MCF 10A (cell line): ENCODE measurements around the gene SMYD1. TPM values are rescaled to one million over a fixed set of nuclear protein-coding genes. Genes with fewer than 3 reads are reported as not detected.

ENCODE experiments used
- BruUV-seq: library from RNA; stranded (reverse); fragments of 400-500 nt; replicated peaks from 2 replicates; lab custom pipeline; 2021; lab: Mats Ljungman, UMichigan
- CTCF ChIA-PET: fragments of 300-600 bp; sonication (Branson Sonifier 250); formaldehyde crosslinking; extraction: SDS; loops from one replicate; lab custom pipeline; 2021; ENCODE audit warnings: antibody characterized with exemption, inconsistent platforms; lab: Yijun Ruan, JAX
- POLR2A ChIA-PET: fragments of 300-600, 350-650 bp; sonication (Branson Sonifier 250); formaldehyde crosslinking; extraction: SDS; loops from one replicate; lab custom pipeline; 2020; ENCODE audit warnings: antibody characterized with exemption, inconsistent platforms; lab: Yijun Ruan, JAX
- DNase-seq: peaks from one replicate; pipeline ENCODE4 v3.0.0-alpha.2; 2018; ENCODE audit not compliant: unreplicated experiment
- H3K27ac Mint-ChIP-seq: one replicate; pipeline ENCODE4 v1.8.0; 2022; ENCODE audit warnings: mild to moderate bottlenecking, low read depth, mixed read lengths; ENCODE audit not compliant: unreplicated experiment
- H3K27me3 Mint-ChIP-seq: one replicate; pipeline ENCODE4 v1.8.0; 2022; ENCODE audit warnings: mixed read lengths; ENCODE audit not compliant: insufficient read depth, unreplicated experiment
- H3K36me3 Mint-ChIP-seq: one replicate; pipeline ENCODE4 v1.8.0; 2022; ENCODE audit warnings: mild to moderate bottlenecking, moderate library complexity, mixed read lengths; ENCODE audit not compliant: insufficient read depth, unreplicated experiment
- H3K4me1 Mint-ChIP-seq: one replicate; pipeline ENCODE4 v1.8.0; 2022; ENCODE audit warnings: mixed read lengths; ENCODE audit not compliant: insufficient read depth, unreplicated experiment
- H3K4me3 Mint-ChIP-seq: one replicate; pipeline ENCODE4 v1.8.0; 2022; ENCODE audit warnings: mild to moderate bottlenecking, moderate library complexity, mixed read lengths; ENCODE audit not compliant: unreplicated experiment
- H3K9me3 Mint-ChIP-seq: one replicate; pipeline ENCODE4 v1.8.0; 2022; ENCODE audit warnings: mixed read lengths; ENCODE audit not compliant: unreplicated experiment
- CTCF ChIP-seq: fragments of 200-600 bp; IDR thresholded peaks from one replicate; pipeline ENCODE4 v1.8.0; 2022; ENCODE audit warnings: antibody characterized with exemption, mild to moderate bottlenecking; ENCODE audit not compliant: unreplicated experiment
- intact Hi-C: fragments of 100-400 bp; cut with micrococcal nuclease; formaldehyde crosslinking; loops from 2 replicates; pipeline ENCODE4 v1.14.1; 2022
- total RNA-seq: library from RNA; stranded (reverse); gene quantifications from 2 replicates; pipeline ENCODE4 v1.2.3, GENCODE V29; 2022

SMYD1 gene
- total RNA-seq, 1 experiment from 2014 or later: not detected

GRCh38 chr2:88114889-88115288 lies 47.3 kb downstream of the SMYD1 start:
- no peak for DNase-seq
- H3K9me3 Mint-ChIP-seq: no peaks in the 10 kb centered on the region
- ChIA-PET CTCF (interaction anchor here (0.9 to 2.1 kb wide), 2 partner anchors 22 to 55 kb away, joined by 4 to 5 read pairs; no protein-coding TSS in a partner anchor), POLR2A (no interaction called here)
- peaks cover 28% of the 10 kb centered on the region for H3K27me3 Mint-ChIP-seq
- H3K27ac Mint-ChIP-seq: no peak overlapping the region
- BruUV-seq: no TSS peak
- intact Hi-C loops: no loop called here
- H3K36me3 Mint-ChIP-seq: no peaks in the 10 kb centered on the region
- no peak overlapping the region for H3K4me3 Mint-ChIP-seq
- TF ChIP-seq CTCF: no peak
- no peaks in the 10 kb centered on the region for H3K4me1 Mint-ChIP-seq

- ChIA-PET CTCF (interaction anchor here (2.1 kb wide), 1 partner anchor 21 kb away, joined by 5 read pairs; no protein-coding TSS in a partner anchor), POLR2A (no interaction called here)
- no peak for DNase-seq
- Mint-ChIP-seq H3K27ac (no peak overlapping the region), H3K4me1 (no peaks in the 10 kb centered on the region), H3K27me3 (peaks cover 28% of the 10 kb centered on the region), H3K36me3 (no peaks in the 10 kb centered on the region), H3K9me3 (no peaks in the 10 kb centered on the region), H3K4me3 (no peak overlapping the region)
- BruUV-seq: no TSS peak
- TF ChIP-seq CTCF: no peak
- intact Hi-C loops: no loop called here
These were observed 48.3 kb downstream of the SMYD1 start for GRCh38 chr2:88115825-88116518.

- ChIA-PET CTCF (interaction anchor here (0.6 to 2.1 kb wide), 3 partner anchors 20 to 818 kb away, joined by 3 to 5 read pairs (median 4); no protein-coding TSS in a partner anchor), POLR2A (no interaction called here)
- no TSS peak for BruUV-seq
- H3K36me3 Mint-ChIP-seq: no peaks in the 10 kb centered on the region
- H3K27ac Mint-ChIP-seq: no peak overlapping the region
- no peaks in the 10 kb centered on the region for H3K4me1 Mint-ChIP-seq
- no peaks in the 10 kb centered on the region for H3K9me3 Mint-ChIP-seq
- no peak for TF ChIP-seq CTCF
- intact Hi-C loops: no loop called here
- H3K4me3 Mint-ChIP-seq: no peak overlapping the region
- no peak for DNase-seq
- H3K27me3 Mint-ChIP-seq: peaks cover 37% of the 10 kb centered on the region
These were observed 49.2 kb downstream of the SMYD1 start for GRCh38 chr2:88116669-88117432.

- H3K9me3 Mint-ChIP-seq: no peaks in the 10 kb centered on the region
- ChIA-PET POLR2A (no interaction called here), CTCF (interaction anchor here (1.1 kb wide), 1 partner anchor 58 kb away, joined by 4 read pairs; no protein-coding TSS in a partner anchor)
- no peak for DNase-seq
- no TSS peak for BruUV-seq
- no peak overlapping the region for H3K27ac Mint-ChIP-seq
- no peaks in the 10 kb centered on the region for H3K4me1 Mint-ChIP-seq
- intact Hi-C loops: no loop called here
- TF ChIP-seq CTCF: no peak
- no peaks in the 10 kb centered on the region for H3K36me3 Mint-ChIP-seq
- peaks cover 41% of the 10 kb centered on the region for H3K27me3 Mint-ChIP-seq
- H3K4me3 Mint-ChIP-seq: no peak overlapping the region
These were observed 50.3 kb downstream of the SMYD1 start for GRCh38 chr2:88117973-88118372.
